ENCODE results near the gene MTR.

The MTR gene

GRCh38 chr1:236864211-236864610 is 69.1 kb downstream of the MTR start:
- no peak for DNase-seq (ENCODE audit: low spot score)

- DNase-seq (ENCODE audit: low spot score) = no peak
Measured at GRCh38 chr1:236864996-236865817, 70.1 kb downstream of the MTR start.

GRCh38 chr1:236865818-236866155 is 70.7 kb downstream of the MTR start:
- no peak for DNase-seq (ENCODE audit: low spot score)

GRCh38 chr1:236868625-236869467 is 73.8 kb downstream of the MTR start:
- DNase-seq (ENCODE audit: low spot score) = peak; percentile 66

GRCh38 chr1:236869911-236870310 is 74.8 kb downstream of the MTR start:
- DNase-seq (ENCODE audit: low spot score) = no peak

- no peak for DNase-seq (ENCODE audit: low spot score)
Measured at GRCh38 chr1:236870721-236871120, 75.6 kb downstream of the MTR start.

GRCh38 chr1:236872075-236872666 is 77.1 kb downstream of the MTR start:
- no peak for DNase-seq (ENCODE audit: low spot score)

GRCh38 chr1:236875975-236876374 is 80.9 kb downstream of the MTR start:
- no peak for DNase-seq (ENCODE audit: low spot score)

GRCh38 chr1:236877661-236878060 is 82.6 kb downstream of the MTR start:
- no peak for DNase-seq (ENCODE audit: low spot score)

GRCh38 chr1:236880209-236880608 is 85.1 kb downstream of the MTR start:
- no peak for DNase-seq (ENCODE audit: low spot score)

- no peak for DNase-seq (ENCODE audit: low spot score)
Measured at GRCh38 chr1:236882678-236883077, 87.6 kb downstream of the MTR start.

GRCh38 chr1:236886199-236886598 is 91.1 kb downstream of the MTR start:
- DNase-seq (ENCODE audit: low spot score) = no peak

- no peak for DNase-seq (ENCODE audit: low spot score)
Measured at GRCh38 chr1:236887081-236887480, 92.0 kb downstream of the MTR start.

- DNase-seq (ENCODE audit: low spot score) = no peak
Measured at GRCh38 chr1:236888126-236888525, 93.0 kb downstream of the MTR start.

GRCh38 chr1:236888903-236889302 is 93.8 kb downstream of the MTR start:
- DNase-seq (ENCODE audit: low spot score) = no peak

- DNase-seq (ENCODE audit: low spot score) = no peak
Measured at GRCh38 chr1:236890152-236891056, 95.3 kb downstream of the MTR start.

- no peak for DNase-seq (ENCODE audit: low spot score)
Measured at GRCh38 chr1:236893626-236894545, 98.8 kb downstream of the MTR start.

- no peak for DNase-seq (ENCODE audit: low spot score)
Measured at GRCh38 chr1:236895665-236896387, 100.7 kb downstream of the MTR start.

GRCh38 chr1:236896716-236897115 is 101.6 kb downstream of the MTR start:
- DNase-seq (ENCODE audit: low spot score) = no peak
